IMR-90 (cell line): ENCODE data around the gene SKAP1. TPM values are rescaled to one million over a fixed set of nuclear protein-coding genes. Genes with fewer than 3 reads are reported as not detected.

Source experiments
- ATAC-seq: fragments of 200-7000 bp; cut with Tn5 transposase; 2 replicates; pipeline ENCODE4 v1.9.1; 2020; ENCODE audit warnings: low read depth, mild to moderate bottlenecking, moderate library complexity
- BruUV-seq: library from RNA; stranded (reverse); fragments of 400-500 nt; replicated peaks from 2 replicates; lab custom pipeline; 2021; lab: Mats Ljungman, UMichigan
- CTCF ChIA-PET: fragments of 300-600 bp; formaldehyde crosslinking; extraction: SDS; loops from one replicate; lab custom pipeline; 2021; ENCODE audit warnings: antibody characterized with exemption; lab: Yijun Ruan, JAX
- POLR2A ChIA-PET: fragments of 300-600 bp; sonication (Branson Sonifier 250); formaldehyde crosslinking; loops from one replicate; lab custom pipeline; 2022; ENCODE audit warnings: antibody characterized with exemption; ENCODE audit not compliant: unreplicated experiment; lab: Charles Lee
- DNase-seq: peaks from one replicate; pipeline ENCODE4 v3.0.0; 2013
- H2AFZ ChIP-seq: replicated peaks from 2 replicates; pipeline ENCODE3; 2013; ENCODE audit warnings: low read length, mild to moderate bottlenecking; ENCODE audit not compliant: poor library complexity
- H2AK5ac ChIP-seq: 2 replicates; pipeline ENCODE4 v1.6.1; 2013; ENCODE audit warnings: low read depth, low read length, inconsistent platforms
- H2AK9ac ChIP-seq: replicated peaks from 2 replicates; pipeline ENCODE3; 2013; ENCODE audit warnings: mild to moderate bottlenecking, low read depth, low read length, moderate library complexity; ENCODE audit not compliant: poor library complexity
- H2BK120ac ChIP-seq: 2 replicates; pipeline ENCODE4 v1.6.1; 2013; ENCODE audit warnings: low read depth, low read length, inconsistent platforms
- H2BK15ac ChIP-seq: 3 replicates; pipeline ENCODE4 v1.6.1; 2013; ENCODE audit warnings: low read depth, low read length, inconsistent platforms
- H2BK20ac ChIP-seq: 2 replicates; pipeline ENCODE4 v1.6.1; 2013; ENCODE audit warnings: low read depth, mild to moderate bottlenecking, inconsistent platforms, low read length, moderate library complexity
- H2BK5ac ChIP-seq: 2 replicates; pipeline ENCODE4 v1.6.1; 2013; ENCODE audit warnings: mild to moderate bottlenecking, low read depth, low read length, inconsistent platforms; ENCODE audit not compliant: poor library complexity, severe bottlenecking
- H3K14ac ChIP-seq: replicated peaks from 2 replicates; pipeline ENCODE4 v1.6.1; 2013; ENCODE audit warnings: low read depth, low read length, inconsistent platforms
- H3K18ac ChIP-seq: 2 replicates; pipeline ENCODE4 v1.6.1; 2013; ENCODE audit warnings: low read depth, low read length, control low read depth
- H3K23ac ChIP-seq: 2 replicates; pipeline ENCODE4 v1.6.1; 2013; ENCODE audit warnings: low read depth, low read length, inconsistent platforms
- H3K27ac ChIP-seq: 2 replicates; pipeline ENCODE4 v1.5.1; 2013; ENCODE audit warnings: mild to moderate bottlenecking, control low read depth, low read length; ENCODE audit not compliant: insufficient read depth
- H3K27me3 ChIP-seq: 2 replicates; pipeline ENCODE4 v1.6.1; 2013; ENCODE audit warnings: low read length; ENCODE audit not compliant: control insufficient read depth, insufficient read depth
- H3K36me3 ChIP-seq: 2 replicates; pipeline ENCODE4 v1.6.1; 2013; ENCODE audit warnings: low read length, mixed read lengths; ENCODE audit not compliant: control insufficient read depth, insufficient read depth
- H3K4ac ChIP-seq: 2 replicates; pipeline ENCODE4 v1.6.1; 2013; ENCODE audit warnings: low read depth, low read length, inconsistent platforms
- H3K4me1 ChIP-seq: 2 replicates; pipeline ENCODE4 v1.6.1; 2013; ENCODE audit warnings: low read length, mixed read lengths; ENCODE audit not compliant: control insufficient read depth, insufficient read depth
- H3K4me2 ChIP-seq: 2 replicates; pipeline ENCODE4 v1.6.1; 2013; ENCODE audit warnings: low read depth, mild to moderate bottlenecking, control low read depth, low read length, moderate library complexity
- H3K4me3 ChIP-seq: 2 replicates; pipeline ENCODE4 v1.5.1; 2013; ENCODE audit warnings: low read depth, mild to moderate bottlenecking, control low read depth, low read length, moderate library complexity; ENCODE audit not compliant: insufficient read depth
- H3K56ac ChIP-seq: 2 replicates; pipeline ENCODE4 v1.6.1; 2013; ENCODE audit warnings: low read length, inconsistent platforms; ENCODE audit not compliant: insufficient read depth; ENCODE audit errors: extremely low read depth
- H3K79me1 ChIP-seq, 2 experiments: 2 replicates each; pipeline ENCODE4 v1.6.1; 2013; ENCODE audit warnings: low read length in 2 of 2, inconsistent platforms in 1 of 2, low read depth in 1 of 2
- H3K9ac ChIP-seq: 2 replicates; pipeline ENCODE4 v1.6.1; 2013; ENCODE audit warnings: low read depth, low read length, control low read depth
- H3K9me1 ChIP-seq: 2 replicates; pipeline ENCODE4 v1.6.1; 2013; ENCODE audit warnings: low read length, inconsistent platforms; ENCODE audit not compliant: insufficient read depth
- H3K9me3 ChIP-seq: 2 replicates; pipeline ENCODE4 v1.6.1; 2013; ENCODE audit warnings: low read length; ENCODE audit not compliant: control insufficient read depth, insufficient read depth
- H4K20me1 ChIP-seq: 2 replicates; pipeline ENCODE4 v1.6.1; 2013; ENCODE audit warnings: low read length, inconsistent platforms; ENCODE audit not compliant: insufficient read depth
- H4K5ac ChIP-seq: 2 replicates; pipeline ENCODE4 v1.6.1; 2013; ENCODE audit warnings: mild to moderate bottlenecking, low read depth, low read length, control low read depth
- H4K8ac ChIP-seq, 2 experiments: 2 replicates each; pipeline ENCODE4 v1.6.1; 2013; ENCODE audit warnings: low read depth in 2 of 2, low read length in 2 of 2, control low read depth in 1 of 2, inconsistent platforms in 1 of 2
- H4K91ac ChIP-seq: 2 replicates; pipeline ENCODE4 v1.6.1; 2013; ENCODE audit warnings: low read depth, low read length, inconsistent platforms; ENCODE audit not compliant: insufficient read depth
- BHLHE40 ChIP-seq: fragments of 150-350 bp; IDR thresholded peaks from 2 replicates; pipeline ENCODE4 v1.6.1; 2016; ENCODE audit warnings: mild to moderate bottlenecking, low read depth, low read length
- CEBPB ChIP-seq: IDR thresholded peaks from 2 replicates; pipeline ENCODE4 v1.6.1; 2012; ENCODE audit warnings: low read depth, low read length, improper control_type of control experiment
- CHD1 ChIP-seq: IDR thresholded peaks from 2 replicates; pipeline ENCODE4 v1.6.1; 2012; ENCODE audit warnings: low read depth, low read length, improper control_type of control experiment
- FOS ChIP-seq: fragments of 150-350 bp; IDR thresholded peaks from 2 replicates; pipeline ENCODE4 v1.6.1; 2016; ENCODE audit warnings: low read depth, low read length
- MAFK ChIP-seq: IDR thresholded peaks from 2 replicates; pipeline ENCODE4 v1.6.1; 2012; ENCODE audit warnings: low read depth, low read length, improper control_type of control experiment
- MAZ ChIP-seq: IDR thresholded peaks from 2 replicates; pipeline ENCODE4 v1.6.1; 2012; ENCODE audit warnings: low read depth, mild to moderate bottlenecking, low read length, improper control_type of control experiment, moderate library complexity, borderline replicate concordance
- MXI1 ChIP-seq: IDR thresholded peaks from 2 replicates; pipeline ENCODE4 v1.6.1; 2012; ENCODE audit warnings: low read depth, mild to moderate bottlenecking, low read length, moderate library complexity, borderline replicate concordance
- NFE2L2 ChIP-seq: fragments of 150-350 bp; IDR thresholded peaks from 2 replicates; pipeline ENCODE4 v1.6.1; 2016; ENCODE audit warnings: low read depth, mild to moderate bottlenecking, low read length
- POLR2A ChIP-seq: IDR thresholded peaks from 2 replicates; pipeline ENCODE4 v1.6.1; 2012; ENCODE audit warnings: mild to moderate bottlenecking, low read depth, low read length
- RAD21 ChIP-seq: IDR thresholded peaks from 2 replicates; pipeline ENCODE4 v1.6.1; 2012; ENCODE audit warnings: low read length, improper control_type of control experiment
- RCOR1 ChIP-seq: IDR thresholded peaks from 2 replicates; pipeline ENCODE4 v1.6.1; 2012; ENCODE audit warnings: mild to moderate bottlenecking, low read length, improper control_type of control experiment; ENCODE audit not compliant: insufficient replicate concordance
- RFX5 ChIP-seq: IDR thresholded peaks from 2 replicates; pipeline ENCODE4 v1.8.0; 2012; ENCODE audit warnings: low read depth, mild to moderate bottlenecking, low read length, moderate library complexity
- SMC3 ChIP-seq: fragments of 150-350 bp; IDR thresholded peaks from 2 replicates; pipeline ENCODE4 v1.6.1; 2016; ENCODE audit warnings: low read depth, mild to moderate bottlenecking, antibody characterized with exemption, low read length, moderate library complexity
- WGBS, 2 experiments: methylation state at CpG; one replicate each; pipeline versions ENCODE4 v1.1.5 to v1.1.7; 2013; ENCODE audit warnings: missing lambda C conversion rate in 2 of 2; ENCODE audit not compliant: insufficient read length in 1 of 2; ENCODE audit errors: extremely low coverage in 2 of 2; 5-methylcytosine and 5-hydroxymethylcytosine counted together
- dilution Hi-C: fragments of 300-500 bp; cut with HindIII; formaldehyde crosslinking; loops from one replicate; pipeline ENCODE4 v1.14.3; 2018; ENCODE audit warnings: low sequenced_read_pairs; ENCODE audit not compliant: unreplicated experiment
- in situ Hi-C: fragments of 300-500 bp; cut with MboI; formaldehyde crosslinking; loops from 3 replicates; pipeline ENCODE4 v1.14.3; 2019; ENCODE audit warnings: low sequenced_read_pairs, inconsistent platforms, mixed read lengths
- intact Hi-C: fragments of 100-400 bp; cut with micrococcal nuclease; formaldehyde crosslinking; loops from 2 replicates; pipeline ENCODE4 v1.10.0; 2022
- polyA plus RNA-seq, 3 experiments: library from polyadenylated mRNA; depleted of rRNA; stranded (reverse); fragments of >200 nt; gene quantifications; 2 replicates each; pipeline ENCODE4 v1.2.3, GENCODE V29; 2012; ENCODE audit warnings: low replicate concordance in 1 of 3
- total RNA-seq: library from RNA; depleted of rRNA; stranded (reverse); fragments of >200 nt; gene quantifications from 2 replicates; pipeline ENCODE4 v1.2.3, GENCODE V29; 2012
- TF ChIP-seq, protein P1 (sequence below): fragments of 150-350 bp; IDR thresholded peaks from 2 replicates; pipeline ENCODE4 v1.6.1; 2017; ENCODE audit warnings: mild to moderate bottlenecking, antibody characterized with exemption, low read length, low read depth
- TF ChIP-seq, protein P2 (sequence below): fragments of 150-350 bp; IDR thresholded peaks from 2 replicates; pipeline ENCODE4 v1.6.1; 2016; ENCODE audit warnings: low read depth, mild to moderate bottlenecking, low read length, moderate library complexity, borderline replicate concordance
- TF ChIP-seq, protein P3 (sequence below): conservative IDR thresholded peaks from 2 replicates; pipeline ENCODE4 v1.5.1; 2012; ENCODE audit warnings: mild to moderate bottlenecking, low read depth, low read length, improper control_type of control experiment

SKAP1 gene
- total and polyA plus RNA-seq, 2 of the 4 experiments (the other 2 are of a cell fraction), result not detected

GRCh38 chr17:48150597-48151001 lies 279.4 kb downstream of the SKAP1 start:
- Histone ChIP-seq H3K27me3 (peaks cover 74% of the 10 kb centered on the region), H3K4me3 (no peak overlapping the region), H4K8ac (no peak overlapping the region), H3K14ac (no peak overlapping the region), H3K18ac (no peak overlapping the region), H3K4ac (no peak overlapping the region), H4K91ac (no peak overlapping the region), H3K56ac (no peak overlapping the region), H2AFZ (no peak overlapping the region), H2AK5ac (no peak overlapping the region), H3K23ac (peak overlapping the region; percentile 3; the same call in 1 of the 2 replicates), H3K36me3 (no peaks in the 10 kb centered on the region), H4K20me1 (0 out of 2 replicates have a peak, but pooled peaks cover 3% of the 10 kb centered on the region), H3K9ac (no peak overlapping the region), H3K4me2 (no peak overlapping the region), H3K9me3 (no peaks in the 10 kb centered on the region; the same call in 1 of the 2 replicates), H3K79me1 (no peaks in the 10 kb centered on the region), H4K5ac (no peak overlapping the region), H3K27ac (no peak overlapping the region), H2BK20ac (no peak overlapping the region), H3K4me1 (no peaks in the 10 kb centered on the region), H2BK120ac (no peak overlapping the region), H3K9me1 (no peaks in the 10 kb centered on the region), H2BK5ac (no peak overlapping the region), H2BK15ac (no peak overlapping the region), H2AK9ac (no peak overlapping the region)
- dilution Hi-C loops, result no loop called here
- ATAC-seq (no peak), DNase-seq (no peak)
- ChIA-PET POLR2A (no interaction called here), CTCF (no interaction called here)
- WGBS, 2 experiments, result 72% methylated on average over 2 of the region's 11 CpGs; no CpG with 5 or more reads in 1 of the 2 experiments
- TF ChIP-seq MAZ (no peak), FOS (no peak), BHLHE40 (no peak), RAD21 (no peak), RCOR1 (no peak), CEBPB (no peak), POLR2A (no peak), SMC3 (no peak), CHD1 (no peak), MXI1 (no peak), RFX5 (no peak), NFE2L2 (no peak), MAFK (no peak)
- TF ChIP-seq, protein P1, sequence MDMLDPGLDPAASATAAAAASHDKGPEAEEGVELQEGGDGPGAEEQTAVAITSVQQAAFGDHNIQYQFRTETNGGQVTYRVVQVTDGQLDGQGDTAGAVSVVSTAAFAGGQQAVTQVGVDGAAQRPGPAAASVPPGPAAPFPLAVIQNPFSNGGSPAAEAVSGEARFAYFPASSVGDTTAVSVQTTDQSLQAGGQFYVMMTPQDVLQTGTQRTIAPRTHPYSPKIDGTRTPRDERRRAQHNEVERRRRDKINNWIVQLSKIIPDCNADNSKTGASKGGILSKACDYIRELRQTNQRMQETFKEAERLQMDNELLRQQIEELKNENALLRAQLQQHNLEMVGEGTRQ, result no peak
- TF ChIP-seq, protein P2, sequence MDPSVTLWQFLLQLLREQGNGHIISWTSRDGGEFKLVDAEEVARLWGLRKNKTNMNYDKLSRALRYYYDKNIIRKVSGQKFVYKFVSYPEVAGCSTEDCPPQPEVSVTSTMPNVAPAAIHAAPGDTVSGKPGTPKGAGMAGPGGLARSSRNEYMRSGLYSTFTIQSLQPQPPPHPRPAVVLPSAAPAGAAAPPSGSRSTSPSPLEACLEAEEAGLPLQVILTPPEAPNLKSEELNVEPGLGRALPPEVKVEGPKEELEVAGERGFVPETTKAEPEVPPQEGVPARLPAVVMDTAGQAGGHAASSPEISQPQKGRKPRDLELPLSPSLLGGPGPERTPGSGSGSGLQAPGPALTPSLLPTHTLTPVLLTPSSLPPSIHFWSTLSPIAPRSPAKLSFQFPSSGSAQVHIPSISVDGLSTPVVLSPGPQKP, result no peak
- TF ChIP-seq, protein P3, sequence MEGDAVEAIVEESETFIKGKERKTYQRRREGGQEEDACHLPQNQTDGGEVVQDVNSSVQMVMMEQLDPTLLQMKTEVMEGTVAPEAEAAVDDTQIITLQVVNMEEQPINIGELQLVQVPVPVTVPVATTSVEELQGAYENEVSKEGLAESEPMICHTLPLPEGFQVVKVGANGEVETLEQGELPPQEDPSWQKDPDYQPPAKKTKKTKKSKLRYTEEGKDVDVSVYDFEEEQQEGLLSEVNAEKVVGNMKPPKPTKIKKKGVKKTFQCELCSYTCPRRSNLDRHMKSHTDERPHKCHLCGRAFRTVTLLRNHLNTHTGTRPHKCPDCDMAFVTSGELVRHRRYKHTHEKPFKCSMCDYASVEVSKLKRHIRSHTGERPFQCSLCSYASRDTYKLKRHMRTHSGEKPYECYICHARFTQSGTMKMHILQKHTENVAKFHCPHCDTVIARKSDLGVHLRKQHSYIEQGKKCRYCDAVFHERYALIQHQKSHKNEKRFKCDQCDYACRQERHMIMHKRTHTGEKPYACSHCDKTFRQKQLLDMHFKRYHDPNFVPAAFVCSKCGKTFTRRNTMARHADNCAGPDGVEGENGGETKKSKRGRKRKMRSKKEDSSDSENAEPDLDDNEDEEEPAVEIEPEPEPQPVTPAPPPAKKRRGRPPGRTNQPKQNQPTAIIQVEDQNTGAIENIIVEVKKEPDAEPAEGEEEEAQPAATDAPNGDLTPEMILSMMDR, result no peak
- no TSS peak for BruUV-seq
- in situ Hi-C loops, result no loop called here
- intact Hi-C loops, result no loop called here
